GM12892 (cell line): ENCODE data around the gene HUNK.

Experiments used
- POLR2A ChIP-seq: IDR thresholded peaks from 2 replicates; pipeline ENCODE4 v1.6.1; 2011; ENCODE audit warnings: low read depth, low read length, control low read depth
- POLR2AphosphoS5 ChIP-seq: IDR thresholded peaks from 2 replicates; pipeline ENCODE4 v1.6.1; 2011; ENCODE audit warnings: low read depth, low read length, control low read depth
- TAF1 ChIP-seq: IDR thresholded peaks from 2 replicates; pipeline ENCODE4 v1.6.1; 2011; ENCODE audit warnings: low read depth, mild to moderate bottlenecking, control low read depth, low read length, borderline replicate concordance

- TF ChIP-seq POLR2A = no peak
- no peak for TF ChIP-seq POLR2AphosphoS5
- TF ChIP-seq TAF1 = no peak
These were observed 121.3 kb downstream of the HUNK start for GRCh38 chr21:31993826-31994825.
